A549 (cell line): ENCODE results near the gene EVA1C. TPM values are rescaled to one million over a fixed set of nuclear protein-coding genes. Genes with fewer than 3 reads are reported as not detected.

Source experiments
- ATAC-seq, 2 experiments: fragments of 200-7000 bp in 1 of 2; fragments of >200 bp in 1 of 2; cut with Nextera tagmentation in 1 of 2; cut with Tn5 transposase in 1 of 2; 3 replicates each; pipeline versions ENCODE4 v1.8.0 to v1.9.1; 2018 to 2020; ENCODE audit warnings: mild to moderate bottlenecking in 1 of 2, moderate library complexity in 1 of 2
- CTCF ChIA-PET: fragments of 300-600 bp; sonication (Branson Sonifier 250); formaldehyde crosslinking; extraction: SDS; loops from one replicate; lab custom pipeline; 2021; ENCODE audit warnings: antibody characterized with exemption, inconsistent platforms; lab: Yijun Ruan, JAX
- POLR2A ChIA-PET: fragments of 350-600 bp; formaldehyde crosslinking; extraction: SDS; loops from one replicate; lab custom pipeline; 2021; ENCODE audit warnings: antibody characterized with exemption, inconsistent platforms; lab: Yijun Ruan, JAX
- DNase-seq, 2 experiments: peaks; one replicate each; pipeline versions ENCODE4 v3.0.0 to v3.0.0-alpha.2; 2011 to 2016; ENCODE audit warnings: low read depth in 1 of 2, low spot score in 1 of 2
- FAIRE-seq: peaks from 2 replicates; lab custom pipeline; 2011; peaks lifted over from hg19 to GRCh38; lab: Jason Lieb, UNC
- H3K27ac ChIP-seq, 2 experiments: fragments of >200 bp; sonication (Bioruptor Twin); formaldehyde crosslinking; 3 replicates each; pipeline ENCODE4 v1.5.1; 2016 to 2017
- H3K4me1 ChIP-seq: fragments of >200 bp; sonication (Bioruptor Twin); formaldehyde crosslinking; 3 replicates; pipeline ENCODE4 v1.6.1; 2016
- H3K4me2 ChIP-seq: fragments of >200 bp; sonication (Bioruptor Twin); formaldehyde crosslinking; 3 replicates; pipeline ENCODE4 v1.6.1; 2016
- H3K4me3 ChIP-seq: fragments of >200 bp; sonication (Bioruptor Twin); formaldehyde crosslinking; 3 replicates; pipeline ENCODE4 v1.5.1; 2016
- H3K9me3 ChIP-seq: fragments of >200 bp; sonication (Bioruptor Twin); formaldehyde crosslinking; 3 replicates; pipeline ENCODE4 v1.6.1; 2016
- BCL3 ChIP-seq: fragments of >200 bp; sonication (Bioruptor Twin); formaldehyde crosslinking; IDR thresholded peaks from 3 replicates; pipeline ENCODE4 v1.6.1; 2016
- EHMT2 ChIP-seq: fragments of 200-600 bp; sonication (generic); IDR thresholded peaks from 2 replicates; pipeline ENCODE4 v1.6.1; 2016; ENCODE audit warnings: antibody characterized with exemption, low read depth, mild to moderate bottlenecking, moderate library complexity
- EP300 ChIP-seq, 2 experiments: fragments of >200 bp; sonication (Bioruptor Twin); formaldehyde crosslinking; IDR thresholded peaks; 2 replicates in 1 of 2; 3 replicates in 1 of 2; pipeline ENCODE4 v1.6.1; 2016 to 2017
- FOSB ChIP-seq: fragments of 250-450 bp; sonication (Bioruptor Pico); IDR thresholded peaks from 2 replicates; pipeline ENCODE4 v1.5.0; 2020; ENCODE audit warnings: mild to moderate bottlenecking, moderate library complexity
- HDAC2 ChIP-seq: fragments of 200-600 bp; sonication (generic); IDR thresholded peaks from 2 replicates; pipeline ENCODE4 v1.6.1; 2016
- HOXA7 ChIP-seq: fragments of 250-450 bp; sonication (Bioruptor Pico); IDR thresholded peaks from 2 replicates; pipeline ENCODE4 v1.5.0; 2020; ENCODE audit warnings: mild to moderate bottlenecking, moderate library complexity
- MYC ChIP-seq: IDR thresholded peaks from 2 replicates; pipeline ENCODE4 v1.6.1; 2012; ENCODE audit warnings: mild to moderate bottlenecking, inconsistent platforms, low read length, improper control_type of control experiment, borderline replicate concordance
- NFE2L2 ChIP-seq: fragments of 150-350 bp; conservative IDR thresholded peaks from 2 replicates; pipeline ENCODE4 v1.6.1; 2014; ENCODE audit warnings: low read length
- NPAS2 ChIP-seq: fragments of 250-450 bp; sonication (Bioruptor Pico); IDR thresholded peaks from 2 replicates; pipeline ENCODE4 v1.8.0; 2022; ENCODE audit warnings: mild to moderate bottlenecking, moderate library complexity, borderline replicate concordance
- RAD21 ChIP-seq, 2 experiments: fragments of >200 bp in 1 of 2; sonication (Bioruptor Twin) in 1 of 2; formaldehyde crosslinking in 1 of 2; IDR thresholded peaks in 1 of 2; conservative IDR thresholded peaks in 1 of 2; 2 replicates in 1 of 2; 3 replicates in 1 of 2; pipeline ENCODE4 v1.6.1; 2012 to 2018; ENCODE audit warnings: inconsistent platforms in 1 of 2
- RCOR1 ChIP-seq: fragments of 150-350 bp; IDR thresholded peaks from 2 replicates; pipeline ENCODE4 v1.6.1; 2014; ENCODE audit warnings: antibody characterized with exemption, low read length, low read depth
- SMC3 ChIP-seq: fragments of >200 bp; sonication (Bioruptor Twin); formaldehyde crosslinking; IDR thresholded peaks from 3 replicates; pipeline ENCODE4 v1.6.1; 2018; ENCODE audit warnings: inconsistent platforms
- ZSCAN20 ChIP-seq: fragments of 250-450 bp; sonication (Bioruptor Pico); IDR thresholded peaks from 2 replicates; pipeline ENCODE4 v1.8.0; 2022; ENCODE audit warnings: mild to moderate bottlenecking, moderate library complexity
- WGBS: methylation state at CpG from one replicate; pipeline ENCODE4 v1.1.6; 2017; ENCODE audit errors: missing lambda C conversion rate; 5-methylcytosine and 5-hydroxymethylcytosine counted together
- polyA plus RNA-seq, 4 experiments: library from polyadenylated mRNA; depleted of rRNA in 3 of 4; stranded (reverse); fragments of >200 nt; fragmentation: RNase III in 1 of 4; extraction: RNeasy Plus Mini Kit Qiagen cat#74134 plus additional on column Dnase treatment in 1 of 4; gene quantifications; 2 replicates in 3 of 4; 3 replicates in 1 of 4; pipeline ENCODE4 v1.2.3, GENCODE V29; 2011 to 2017
- TF ChIP-seq, protein P1 (sequence below): fragments of 250-450 bp; sonication (Bioruptor Pico); IDR thresholded peaks from 2 replicates; pipeline ENCODE4 v1.5.0; 2020; ENCODE audit warnings: low read depth, mild to moderate bottlenecking, moderate library complexity
- TF ChIP-seq, protein P2 (sequence below): fragments of >200 bp; sonication (Bioruptor Twin); formaldehyde crosslinking; IDR thresholded peaks from 3 replicates; pipeline ENCODE4 v1.5.1; 2016
- TF ChIP-seq, protein P3 (sequence below): IDR thresholded peaks from 2 replicates; pipeline ENCODE4 v1.6.1; 2012
- TF ChIP-seq, protein P4 (sequence below): fragments of 450-650 bp; IDR thresholded peaks from 2 replicates; pipeline ENCODE4 v1.6.1; 2014; ENCODE audit warnings: antibody characterized with exemption
- TF ChIP-seq, protein P5 (sequence below): fragments of 250-450 bp; sonication (Bioruptor Pico); IDR thresholded peaks from 2 replicates; pipeline ENCODE4 v1.5.0; 2021; ENCODE audit warnings: mild to moderate bottlenecking, moderate library complexity, borderline replicate concordance

Gene EVA1C
- polyA plus RNA-seq, 2 of the 4 experiments (the other 2 are of a cell fraction), result 41.1 to 48.0 TPM

- ATAC-seq (no peak), DNase-seq (no peak), FAIRE-seq (no peak)
- Histone ChIP-seq H3K9me3 (no peaks in the 10 kb centered on the region), H3K4me1 (peaks cover 60% of the 10 kb centered on the region), H3K4me2 (no peak overlapping the region; the same call in 2 of the 3 replicates), H3K27ac (peak overlapping the region; percentile 75 to 88; a peak in 5 of 6 replicates), H3K4me3 (no peak overlapping the region)
- 94% methylated on average over 10 of the region's 13 CpGs for WGBS
- CTCF ChIA-PET, result interaction anchor here (0.8 kb wide), 1 partner anchor 92 kb away, joined by 3 read pairs; no protein-coding TSS in a partner anchor
- TF ChIP-seq, protein P1, sequence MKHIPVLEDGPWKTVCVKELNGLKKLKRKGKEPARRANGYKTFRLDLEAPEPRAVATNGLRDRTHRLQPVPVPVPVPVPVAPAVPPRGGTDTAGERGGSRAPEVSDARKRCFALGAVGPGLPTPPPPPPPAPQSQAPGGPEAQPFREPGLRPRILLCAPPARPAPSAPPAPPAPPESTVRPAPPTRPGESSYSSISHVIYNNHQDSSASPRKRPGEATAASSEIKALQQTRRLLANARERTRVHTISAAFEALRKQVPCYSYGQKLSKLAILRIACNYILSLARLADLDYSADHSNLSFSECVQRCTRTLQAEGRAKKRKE (CRISPR knock-in tag), result no peak
- TF ChIP-seq EP300 (IDR thresholded peaks at IDR 0.05) (no peak), HOXA7 (no peak), BCL3 (no peak), EHMT2 (no peak), NPAS2 (CRISPR knock-in tag) (no peak), FOSB (CRISPR knock-in tag) (no peak), HDAC2 (no peak), MYC (no peak), RAD21 (conservative IDR thresholded peaks at IDR 0.05 in 1 of 2, IDR thresholded peaks at IDR 0.05 in 1 of 2) (no peak), RCOR1 (no peak), ZSCAN20 (CRISPR knock-in tag) (no peak), NFE2L2 (no peak), SMC3 (no peak)
- TF ChIP-seq, protein P2, sequence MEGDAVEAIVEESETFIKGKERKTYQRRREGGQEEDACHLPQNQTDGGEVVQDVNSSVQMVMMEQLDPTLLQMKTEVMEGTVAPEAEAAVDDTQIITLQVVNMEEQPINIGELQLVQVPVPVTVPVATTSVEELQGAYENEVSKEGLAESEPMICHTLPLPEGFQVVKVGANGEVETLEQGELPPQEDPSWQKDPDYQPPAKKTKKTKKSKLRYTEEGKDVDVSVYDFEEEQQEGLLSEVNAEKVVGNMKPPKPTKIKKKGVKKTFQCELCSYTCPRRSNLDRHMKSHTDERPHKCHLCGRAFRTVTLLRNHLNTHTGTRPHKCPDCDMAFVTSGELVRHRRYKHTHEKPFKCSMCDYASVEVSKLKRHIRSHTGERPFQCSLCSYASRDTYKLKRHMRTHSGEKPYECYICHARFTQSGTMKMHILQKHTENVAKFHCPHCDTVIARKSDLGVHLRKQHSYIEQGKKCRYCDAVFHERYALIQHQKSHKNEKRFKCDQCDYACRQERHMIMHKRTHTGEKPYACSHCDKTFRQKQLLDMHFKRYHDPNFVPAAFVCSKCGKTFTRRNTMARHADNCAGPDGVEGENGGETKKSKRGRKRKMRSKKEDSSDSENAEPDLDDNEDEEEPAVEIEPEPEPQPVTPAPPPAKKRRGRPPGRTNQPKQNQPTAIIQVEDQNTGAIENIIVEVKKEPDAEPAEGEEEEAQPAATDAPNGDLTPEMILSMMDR, result no peak
- TF ChIP-seq, protein P3, sequence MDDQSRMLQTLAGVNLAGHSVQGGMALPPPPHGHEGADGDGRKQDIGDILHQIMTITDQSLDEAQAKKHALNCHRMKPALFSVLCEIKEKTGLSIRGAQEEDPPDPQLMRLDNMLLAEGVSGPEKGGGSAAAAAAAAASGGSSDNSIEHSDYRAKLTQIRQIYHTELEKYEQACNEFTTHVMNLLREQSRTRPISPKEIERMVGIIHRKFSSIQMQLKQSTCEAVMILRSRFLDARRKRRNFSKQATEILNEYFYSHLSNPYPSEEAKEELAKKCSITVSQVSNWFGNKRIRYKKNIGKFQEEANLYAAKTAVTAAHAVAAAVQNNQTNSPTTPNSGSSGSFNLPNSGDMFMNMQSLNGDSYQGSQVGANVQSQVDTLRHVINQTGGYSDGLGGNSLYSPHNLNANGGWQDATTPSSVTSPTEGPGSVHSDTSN, result no peak
- TF ChIP-seq, protein P4, sequence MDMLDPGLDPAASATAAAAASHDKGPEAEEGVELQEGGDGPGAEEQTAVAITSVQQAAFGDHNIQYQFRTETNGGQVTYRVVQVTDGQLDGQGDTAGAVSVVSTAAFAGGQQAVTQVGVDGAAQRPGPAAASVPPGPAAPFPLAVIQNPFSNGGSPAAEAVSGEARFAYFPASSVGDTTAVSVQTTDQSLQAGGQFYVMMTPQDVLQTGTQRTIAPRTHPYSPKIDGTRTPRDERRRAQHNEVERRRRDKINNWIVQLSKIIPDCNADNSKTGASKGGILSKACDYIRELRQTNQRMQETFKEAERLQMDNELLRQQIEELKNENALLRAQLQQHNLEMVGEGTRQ, result no peak
- TF ChIP-seq, protein P5, sequence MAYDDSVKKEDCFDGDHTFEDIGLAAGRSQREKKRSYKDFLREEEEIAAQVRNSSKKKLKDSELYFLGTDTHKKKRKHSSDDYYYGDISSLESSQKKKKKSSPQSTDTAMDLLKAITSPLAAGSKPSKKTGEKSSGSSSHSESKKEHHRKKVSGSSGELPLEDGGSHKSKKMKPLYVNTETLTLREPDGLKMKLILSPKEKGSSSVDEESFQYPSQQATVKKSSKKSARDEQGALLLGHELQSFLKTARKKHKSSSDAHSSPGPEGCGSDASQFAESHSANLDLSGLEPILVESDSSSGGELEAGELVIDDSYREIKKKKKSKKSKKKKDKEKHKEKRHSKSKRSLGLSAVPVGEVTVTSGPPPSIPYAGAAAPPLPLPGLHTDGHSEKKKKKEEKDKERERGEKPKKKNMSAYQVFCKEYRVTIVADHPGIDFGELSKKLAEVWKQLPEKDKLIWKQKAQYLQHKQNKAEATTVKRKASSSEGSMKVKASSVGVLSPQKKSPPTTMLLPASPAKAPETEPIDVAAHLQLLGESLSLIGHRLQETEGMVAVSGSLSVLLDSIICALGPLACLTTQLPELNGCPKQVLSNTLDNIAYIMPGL, result no peak
- POLR2A ChIA-PET, result no interaction called here
These were observed 64.3 kb downstream of the EVA1C start for GRCh38 chr21:32476661-32477423.
